A549 (cell line): Measurements from ENCODE around the gene SGCD. TPM values are rescaled to one million over a fixed set of nuclear protein-coding genes. Genes with fewer than 3 reads are reported as not detected.

ENCODE experiments used
- ATAC-seq, 2 experiments: fragments of 200-7000 bp in 1 of 2; fragments of >200 bp in 1 of 2; cut with Nextera tagmentation in 1 of 2; cut with Tn5 transposase in 1 of 2; 3 replicates each; pipeline versions ENCODE4 v1.8.0 to v1.9.1; 2018 to 2020; ENCODE audit warnings: mild to moderate bottlenecking in 1 of 2, moderate library complexity in 1 of 2
- CTCF ChIA-PET: fragments of 300-600 bp; sonication (Branson Sonifier 250); formaldehyde crosslinking; extraction: SDS; loops from one replicate; lab custom pipeline; 2021; ENCODE audit warnings: antibody characterized with exemption, inconsistent platforms; lab: Yijun Ruan, JAX
- POLR2A ChIA-PET: fragments of 350-600 bp; formaldehyde crosslinking; extraction: SDS; loops from one replicate; lab custom pipeline; 2021; ENCODE audit warnings: antibody characterized with exemption, inconsistent platforms; lab: Yijun Ruan, JAX
- DNase-seq, 2 experiments: peaks; one replicate each; pipeline versions ENCODE4 v3.0.0 to v3.0.0-alpha.2; 2011 to 2016; ENCODE audit warnings: low read depth in 1 of 2, low spot score in 1 of 2
- FAIRE-seq: peaks from 2 replicates; lab custom pipeline; 2011; peaks lifted over from hg19 to GRCh38; lab: Jason Lieb, UNC
- H3K27ac ChIP-seq, 2 experiments: fragments of >200 bp; sonication (Bioruptor Twin); formaldehyde crosslinking; 3 replicates each; pipeline ENCODE4 v1.5.1; 2016 to 2017
- H3K4me1 ChIP-seq: fragments of >200 bp; sonication (Bioruptor Twin); formaldehyde crosslinking; 3 replicates; pipeline ENCODE4 v1.6.1; 2016
- H3K4me2 ChIP-seq: fragments of >200 bp; sonication (Bioruptor Twin); formaldehyde crosslinking; 3 replicates; pipeline ENCODE4 v1.6.1; 2016
- H3K4me3 ChIP-seq: fragments of >200 bp; sonication (Bioruptor Twin); formaldehyde crosslinking; 3 replicates; pipeline ENCODE4 v1.5.1; 2016
- H3K9me3 ChIP-seq: fragments of >200 bp; sonication (Bioruptor Twin); formaldehyde crosslinking; 3 replicates; pipeline ENCODE4 v1.6.1; 2016
- BHLHE40 ChIP-seq: IDR thresholded peaks from 2 replicates; pipeline ENCODE4 v1.6.1; 2012; ENCODE audit warnings: low read depth, low read length, inconsistent platforms
- CBX2 ChIP-seq: fragments of 200-600 bp; sonication (generic); IDR thresholded peaks from 2 replicates; pipeline ENCODE4 v1.6.1; 2016; ENCODE audit warnings: low read depth, mild to moderate bottlenecking, borderline replicate concordance
- CBX8 ChIP-seq: fragments of 200-600 bp; sonication (generic); IDR thresholded peaks from 2 replicates; pipeline ENCODE4 v1.6.1; 2016
- CEBPB ChIP-seq, 2 experiments: fragments of >200 bp in 1 of 2; sonication (Bioruptor Twin) in 1 of 2; formaldehyde crosslinking in 1 of 2; IDR thresholded peaks; 2 replicates each; pipeline ENCODE4 v1.6.1; 2012 to 2016
- CHD4 ChIP-seq: fragments of 200-600 bp; sonication (generic); IDR thresholded peaks from 2 replicates; pipeline ENCODE4 v1.6.1; 2016; ENCODE audit warnings: antibody characterized with exemption, mild to moderate bottlenecking, borderline replicate concordance
- E2F6 ChIP-seq: IDR thresholded peaks from 2 replicates; pipeline ENCODE4 v1.6.1; 2012; ENCODE audit warnings: low read depth, borderline replicate concordance
- EHF ChIP-seq: fragments of 250-450 bp; sonication (Bioruptor Pico); IDR thresholded peaks from 2 replicates; pipeline ENCODE4 v1.5.0; 2020; ENCODE audit warnings: mild to moderate bottlenecking
- EHMT2 ChIP-seq: fragments of 200-600 bp; sonication (generic); IDR thresholded peaks from 2 replicates; pipeline ENCODE4 v1.6.1; 2016; ENCODE audit warnings: antibody characterized with exemption, low read depth, mild to moderate bottlenecking, moderate library complexity
- ELK1 ChIP-seq: fragments of 150-350 bp; IDR thresholded peaks from 2 replicates; pipeline ENCODE4 v1.6.1; 2014; ENCODE audit warnings: low read depth, mild to moderate bottlenecking, low read length
- FOSB ChIP-seq: fragments of 250-450 bp; sonication (Bioruptor Pico); IDR thresholded peaks from 2 replicates; pipeline ENCODE4 v1.5.0; 2020; ENCODE audit warnings: mild to moderate bottlenecking, moderate library complexity
- FOXS1 ChIP-seq: fragments of 250-450 bp; sonication (Bioruptor Pico); IDR thresholded peaks from 2 replicates; pipeline ENCODE4 v1.5.0; 2020; ENCODE audit warnings: mild to moderate bottlenecking, moderate library complexity
- GATA3 ChIP-seq: IDR thresholded peaks from 2 replicates; pipeline ENCODE4 v1.6.1; 2012; ENCODE audit warnings: borderline replicate concordance
- HDAC2 ChIP-seq: fragments of 200-600 bp; sonication (generic); IDR thresholded peaks from 2 replicates; pipeline ENCODE4 v1.6.1; 2016
- HOXB13 ChIP-seq: fragments of 250-450 bp; sonication (Bioruptor Pico); IDR thresholded peaks from 2 replicates; pipeline ENCODE4 v1.5.0; 2020; ENCODE audit warnings: low read depth, mild to moderate bottlenecking, moderate library complexity
- KDM1A ChIP-seq: fragments of 200-600 bp; sonication (generic); IDR thresholded peaks from 2 replicates; pipeline ENCODE4 v1.6.1; 2016; ENCODE audit warnings: low read depth, mild to moderate bottlenecking
- MAZ ChIP-seq: fragments of 150-350 bp; IDR thresholded peaks from 2 replicates; pipeline ENCODE4 v1.6.1; 2014; ENCODE audit warnings: antibody characterized with exemption, low read depth, low read length, borderline replicate concordance
- MYC ChIP-seq: IDR thresholded peaks from 2 replicates; pipeline ENCODE4 v1.6.1; 2012; ENCODE audit warnings: mild to moderate bottlenecking, inconsistent platforms, low read length, improper control_type of control experiment, borderline replicate concordance
- POLR2AphosphoS2 ChIP-seq: conservative IDR thresholded peaks from 2 replicates; pipeline ENCODE4 v1.6.1; 2012; ENCODE audit warnings: low read length, improper control_type of control experiment, inconsistent platforms
- RAD21 ChIP-seq, 2 experiments: fragments of >200 bp in 1 of 2; sonication (Bioruptor Twin) in 1 of 2; formaldehyde crosslinking in 1 of 2; IDR thresholded peaks in 1 of 2; conservative IDR thresholded peaks in 1 of 2; 2 replicates in 1 of 2; 3 replicates in 1 of 2; pipeline ENCODE4 v1.6.1; 2012 to 2018; ENCODE audit warnings: inconsistent platforms in 1 of 2
- RARB ChIP-seq: fragments of 250-450 bp; sonication (Bioruptor Pico); IDR thresholded peaks from 2 replicates; pipeline ENCODE4 v1.8.0; 2021; ENCODE audit warnings: mild to moderate bottlenecking, moderate library complexity
- REST ChIP-seq: fragments of 200-600 bp; sonication (generic); IDR thresholded peaks from 2 replicates; pipeline ENCODE4 v1.6.1; 2016; ENCODE audit warnings: antibody characterized with exemption, mild to moderate bottlenecking, moderate library complexity
- RFX5 ChIP-seq: fragments of 450-650 bp; IDR thresholded peaks from 2 replicates; pipeline ENCODE4 v1.7.1; 2014; ENCODE audit warnings: antibody characterized with exemption, mild to moderate bottlenecking, moderate library complexity
- RNF2 ChIP-seq: fragments of 200-600 bp; sonication (generic); IDR thresholded peaks from 2 replicates; pipeline ENCODE4 v1.6.1; 2016; ENCODE audit warnings: low read depth, mild to moderate bottlenecking, antibody characterized with exemption, moderate library complexity, borderline replicate concordance
- SMC3 ChIP-seq: fragments of >200 bp; sonication (Bioruptor Twin); formaldehyde crosslinking; IDR thresholded peaks from 3 replicates; pipeline ENCODE4 v1.6.1; 2018; ENCODE audit warnings: inconsistent platforms
- SREBF2 ChIP-seq: fragments of 450-650 bp; IDR thresholded peaks from 2 replicates; pipeline ENCODE4 v1.6.1; 2014; ENCODE audit warnings: mild to moderate bottlenecking, moderate library complexity
- ZC3H11A ChIP-seq: fragments of 450-650 bp; IDR thresholded peaks from 2 replicates; pipeline ENCODE4 v1.6.1; 2014; ENCODE audit warnings: antibody characterized with exemption, mild to moderate bottlenecking
- ZNF302 ChIP-seq: fragments of 250-450 bp; sonication (Bioruptor Pico); IDR thresholded peaks from 2 replicates; pipeline ENCODE4 v1.9.0; 2021; ENCODE audit warnings: inconsistent platforms, mild to moderate bottlenecking, moderate library complexity
- WGBS: methylation state at CpG from one replicate; pipeline ENCODE4 v1.1.6; 2017; ENCODE audit errors: missing lambda C conversion rate; 5-methylcytosine and 5-hydroxymethylcytosine counted together
- polyA plus RNA-seq, 4 experiments: library from polyadenylated mRNA; depleted of rRNA in 3 of 4; stranded (reverse); fragments of >200 nt; fragmentation: RNase III in 1 of 4; extraction: RNeasy Plus Mini Kit Qiagen cat#74134 plus additional on column Dnase treatment in 1 of 4; gene quantifications; 2 replicates in 3 of 4; 3 replicates in 1 of 4; pipeline ENCODE4 v1.2.3, GENCODE V29; 2011 to 2017

The SGCD gene
- polyA plus RNA-seq, 2 of the 4 experiments (the other 2 are of a cell fraction) = 7.6 to 10.6 TPM

- Histone ChIP-seq H3K4me1 (peaks cover 14% of the 10 kb centered on the region; the same call in 2 of the 3 replicates), H3K27ac (no peak overlapping the region; a peak in 1 of 6 replicates), H3K9me3 (no peaks in the 10 kb centered on the region), H3K4me2 (no peak overlapping the region), H3K4me3 (no peak overlapping the region)
- DNase-seq (no peak), ATAC-seq (no peak), FAIRE-seq (no peak)
- 65% methylated on average over 3 of the region's 3 CpGs for WGBS
- TF ChIP-seq E2F6 = no peak
- TF ChIP-seq CEBPB (IDR thresholded peaks at IDR 0.05) = no peak
- TF ChIP-seq RAD21 (conservative IDR thresholded peaks at IDR 0.05 in 1 of 2, IDR thresholded peaks at IDR 0.05 in 1 of 2) = no peak
- no peak for TF ChIP-seq ZC3H11A
- no peak for TF ChIP-seq BHLHE40
- TF ChIP-seq HDAC2 = no peak
- no peak for TF ChIP-seq RARB (CRISPR knock-in tag)
- no peak for TF ChIP-seq KDM1A
- TF ChIP-seq MAZ = no peak
- TF ChIP-seq REST = no peak
- no peak for TF ChIP-seq ELK1
- no peak for TF ChIP-seq FOXS1 (CRISPR knock-in tag)
- TF ChIP-seq MYC = no peak
- ChIA-PET POLR2A (no interaction called here), CTCF (no interaction called here)
These were observed 34.6 kb downstream of the SGCD start for GRCh38 chr5:156361436-156362109.

- ATAC-seq (no peak), DNase-seq (no peak), FAIRE-seq (no peak)
- ChIA-PET CTCF (no interaction called here), POLR2A (no interaction called here)
- Histone ChIP-seq H3K9me3 (no peaks in the 10 kb centered on the region), H3K4me2 (no peak overlapping the region), H3K27ac (no peak overlapping the region), H3K4me3 (no peak overlapping the region), H3K4me1 (peaks cover 16% of the 10 kb centered on the region; the same call in 2 of the 3 replicates)
- 77% methylated on average over 2 of the region's 2 CpGs for WGBS
- no peak for TF ChIP-seq GATA3
- TF ChIP-seq SREBF2 = no peak
- no peak for TF ChIP-seq CHD4
- no peak for TF ChIP-seq POLR2AphosphoS2
- TF ChIP-seq FOSB = no peak
- no peak for TF ChIP-seq RNF2
- no peak for TF ChIP-seq ELK1
- no peak for TF ChIP-seq HOXB13
- no peak for TF ChIP-seq CBX8
- no peak for TF ChIP-seq RAD21 (conservative IDR thresholded peaks at IDR 0.05 in 1 of 2, IDR thresholded peaks at IDR 0.05 in 1 of 2)
- no peak for TF ChIP-seq ZNF302 (CRISPR knock-in tag)
- TF ChIP-seq SMC3 = no peak
- no peak for TF ChIP-seq RFX5
- no peak for TF ChIP-seq EHMT2
- TF ChIP-seq E2F6 = no peak
- TF ChIP-seq CEBPB (IDR thresholded peaks at IDR 0.05) = no peak
- TF ChIP-seq EHF (CRISPR knock-in tag) = no peak
- TF ChIP-seq CBX2 = no peak
- TF ChIP-seq MYC = no peak
- no peak for TF ChIP-seq ZC3H11A
These were observed 36.9 kb downstream of the SGCD start for GRCh38 chr5:156363861-156364260.
